Measurements from ENCODE around the gene ADGRE2.
A peak's percentile ranks its signal among the peaks of the same experiment; 100 is the strongest.

The ADGRE2 gene

DNA sequence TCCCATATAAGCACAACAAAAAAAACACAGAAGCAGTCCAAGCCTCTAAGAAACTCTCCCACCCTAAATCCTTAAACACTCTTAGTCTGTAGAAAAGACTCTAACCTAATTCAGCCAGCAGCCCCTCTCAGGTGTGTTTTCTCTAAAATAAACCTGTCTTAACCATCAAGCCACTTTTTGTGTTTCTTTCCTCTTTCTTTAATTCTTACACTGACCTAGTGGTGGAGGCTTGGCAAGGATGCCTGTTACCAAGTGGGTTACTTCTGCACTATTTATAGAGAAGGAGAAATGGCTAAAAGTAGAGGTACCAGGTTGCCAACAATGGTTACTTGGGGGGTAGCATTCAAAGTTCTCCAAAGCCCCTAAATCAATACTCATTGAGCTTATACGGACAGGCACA is 44.8 kb downstream of the ADGRE2 start:
- DNase-seq (ENCODE audit: low read depth) = no peak

DNA sequence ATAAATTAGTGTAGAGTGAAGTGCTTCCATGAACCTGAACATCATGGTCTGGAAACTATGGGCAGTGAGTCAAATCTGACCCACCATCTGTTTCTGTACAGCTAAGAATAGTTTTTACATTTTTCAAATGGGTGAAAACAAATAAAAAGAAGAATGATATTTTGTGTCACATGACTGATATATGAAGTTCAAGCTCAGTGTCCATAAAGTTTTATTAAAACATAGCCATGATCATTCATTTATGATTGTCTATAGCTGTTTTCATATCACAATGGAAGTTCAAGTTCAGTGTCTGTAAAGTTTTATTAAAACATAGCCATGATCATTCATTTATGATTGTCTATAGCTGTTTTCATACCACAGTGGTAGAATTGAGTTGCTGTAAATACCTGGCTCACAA is 45.9 kb downstream of the ADGRE2 start:
- no peak for DNase-seq (ENCODE audit: low read depth)

DNA sequence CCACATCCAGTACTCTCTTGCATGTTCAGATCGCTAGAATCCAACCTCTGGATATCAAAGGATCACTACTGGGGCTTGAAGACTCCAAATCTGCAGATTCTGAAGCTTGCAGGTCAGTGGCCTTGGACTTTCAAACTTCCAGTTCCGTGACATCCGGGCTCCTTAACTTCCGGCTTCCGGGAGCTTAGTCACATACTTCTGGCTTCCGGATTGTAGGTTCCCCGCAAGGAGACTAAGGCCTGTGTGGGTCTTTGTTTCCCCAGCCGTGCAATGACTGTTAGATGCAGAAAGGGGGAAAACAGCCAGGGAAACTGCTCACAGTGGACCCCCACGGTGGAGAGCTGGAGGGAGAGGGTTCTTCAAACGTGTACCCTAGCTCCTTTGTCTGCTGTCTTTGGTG is 47.2 kb downstream of the ADGRE2 start:
- DNase-seq (ENCODE audit: low read depth) = no peak

DNA sequence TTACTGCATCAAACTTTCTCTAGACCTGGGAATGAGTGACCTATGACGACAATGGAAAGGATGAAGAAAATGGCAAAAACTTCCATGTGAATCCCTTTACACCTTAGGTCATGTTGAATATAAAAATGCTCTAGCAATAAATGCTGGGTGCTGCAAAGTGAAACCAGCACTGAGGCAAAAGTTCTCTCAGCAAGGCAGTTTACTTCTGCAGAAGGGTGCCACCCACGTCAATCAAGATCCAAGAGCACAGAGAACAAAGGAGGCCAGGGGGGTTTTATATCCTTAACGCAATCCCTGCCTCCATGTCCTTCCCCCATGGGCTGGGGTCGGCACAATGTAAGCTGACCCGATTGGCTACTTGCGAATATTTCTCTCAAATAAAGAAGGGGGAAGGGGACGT is 49.8 kb downstream of the ADGRE2 start:
- DNase-seq (ENCODE audit: low read depth) = no peak

DNA sequence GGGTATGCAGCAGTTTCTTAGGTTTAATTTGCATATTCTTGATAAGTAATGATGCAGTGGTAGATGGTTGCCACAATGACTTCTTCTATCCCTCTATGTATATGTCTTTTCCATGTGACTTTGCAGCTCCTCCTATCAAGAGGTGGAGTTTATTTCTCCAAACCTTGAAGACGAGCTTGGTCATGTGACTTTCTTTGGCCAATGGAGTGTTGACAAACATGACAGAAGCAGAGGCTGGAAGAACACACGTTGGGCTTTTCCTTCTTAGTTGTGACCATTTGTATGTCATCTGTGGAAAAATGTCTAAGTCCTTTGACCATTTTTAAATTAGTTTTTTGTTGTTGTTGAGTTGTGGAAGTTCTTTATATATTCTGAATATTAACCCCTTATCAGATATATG is 56.2 kb downstream of the ADGRE2 start:
- no peak for DNase-seq (ENCODE audit: low read depth)

DNA sequence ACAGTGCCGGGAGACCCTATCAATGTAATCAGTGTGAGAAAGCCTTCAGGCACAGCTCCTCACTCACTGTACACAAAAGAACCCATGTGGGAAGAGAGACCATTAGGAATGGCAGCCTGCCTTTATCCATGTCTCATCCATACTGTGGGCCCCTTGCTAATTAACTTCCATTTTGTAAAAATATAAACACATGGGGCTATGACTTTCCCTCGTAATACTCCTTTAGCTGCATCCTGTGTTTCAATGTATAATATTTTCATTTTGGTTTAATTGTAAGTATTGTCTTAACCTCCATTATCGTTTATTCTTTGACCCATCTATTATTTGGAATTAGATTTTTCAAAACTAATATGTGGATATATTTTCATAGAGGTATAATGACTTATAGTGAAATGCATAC is 59.2 kb downstream of the ADGRE2 start:
- no peak for DNase-seq (ENCODE audit: low read depth)

DNA sequence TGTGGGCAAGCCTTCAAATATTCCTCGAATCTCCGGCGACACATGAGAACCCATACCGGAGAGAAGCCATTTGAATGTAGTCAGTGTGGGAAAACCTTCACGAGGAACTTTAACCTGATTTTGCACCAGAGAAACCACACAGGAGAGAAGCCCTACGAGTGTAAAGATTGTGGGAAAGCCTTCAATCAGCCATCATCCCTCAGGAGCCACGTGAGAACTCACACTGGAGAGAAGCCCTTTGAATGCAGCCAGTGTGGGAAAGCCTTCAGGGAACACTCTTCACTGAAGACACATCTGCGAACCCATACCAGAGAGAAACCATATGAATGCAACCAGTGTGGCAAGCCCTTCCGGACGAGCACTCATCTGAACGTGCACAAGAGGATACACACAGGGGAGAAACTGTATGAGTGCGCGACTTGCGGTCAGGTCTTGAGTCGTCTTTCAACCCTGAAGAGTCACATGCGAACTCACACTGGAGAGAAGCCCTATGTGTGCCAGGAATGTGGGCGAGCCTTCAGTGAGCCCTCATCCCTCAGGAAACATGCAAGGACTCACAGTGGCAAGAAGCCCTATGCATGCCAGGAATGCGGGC is 59.7 kb downstream of the ADGRE2 start:
- no peak for DNase-seq (ENCODE audit: low read depth)

DNA sequence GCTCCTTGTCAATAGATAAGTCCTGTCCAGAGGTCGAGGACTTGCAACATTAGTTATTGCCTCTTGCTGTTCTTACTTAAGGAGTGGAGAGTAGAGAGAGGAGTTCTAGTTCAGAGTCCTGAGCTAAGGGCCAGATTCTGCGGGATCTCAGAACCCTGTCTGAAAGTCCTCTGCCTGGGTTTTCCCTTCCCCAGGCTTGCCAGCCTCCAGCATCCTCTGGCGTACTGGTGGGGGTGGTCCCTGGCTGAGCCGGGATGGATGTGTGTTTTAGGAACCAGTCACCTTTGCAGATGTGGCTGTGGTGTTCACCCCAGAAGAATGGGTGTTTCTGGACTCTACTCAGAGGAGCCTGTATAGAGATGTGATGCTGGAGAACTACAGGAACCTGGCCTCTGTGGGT is 62.5 kb downstream of the ADGRE2 start:
- no peak for DNase-seq (ENCODE audit: low read depth)

DNA sequence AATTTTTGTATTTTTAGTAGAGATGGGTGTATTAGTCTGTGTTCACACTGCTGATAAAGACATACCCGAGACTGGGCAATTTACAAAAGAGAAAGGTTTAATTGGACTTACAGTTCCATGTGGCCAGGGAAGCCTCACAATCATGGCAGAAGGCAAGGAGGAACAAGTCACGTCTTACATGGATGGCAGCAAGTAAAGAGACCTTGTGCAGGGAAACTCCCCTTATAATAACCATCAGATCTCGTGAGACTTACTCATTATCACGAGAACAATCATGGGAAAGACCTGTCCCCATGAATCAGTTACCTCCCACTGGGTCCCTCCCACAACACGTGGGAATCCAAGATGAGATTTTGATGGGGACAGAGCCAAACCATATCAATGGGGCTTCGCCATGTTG is 73.9 kb downstream of the ADGRE2 start:
- no peak for DNase-seq (ENCODE audit: low read depth)

DNA sequence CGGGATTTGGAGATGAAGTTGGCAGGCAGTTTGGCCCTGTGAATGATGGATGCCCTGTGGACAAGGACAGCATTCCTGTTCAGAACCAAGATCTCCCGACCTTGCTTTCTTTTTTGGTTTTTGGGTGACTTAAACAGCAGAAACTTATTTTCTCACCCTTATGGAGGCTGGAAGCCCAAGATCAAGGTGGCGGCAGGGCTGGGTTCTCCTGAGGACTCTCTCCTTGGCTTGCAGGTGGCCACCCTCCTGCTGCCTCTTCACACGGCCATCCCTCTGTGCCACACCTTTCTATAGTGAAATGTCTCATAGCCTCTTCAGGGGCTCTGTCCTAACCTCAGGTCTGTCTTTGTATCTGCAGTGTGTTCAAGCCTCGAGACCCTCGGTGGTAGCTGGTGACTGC is 74.5 kb downstream of the ADGRE2 start:
- no peak for DNase-seq (ENCODE audit: low read depth)

DNA sequence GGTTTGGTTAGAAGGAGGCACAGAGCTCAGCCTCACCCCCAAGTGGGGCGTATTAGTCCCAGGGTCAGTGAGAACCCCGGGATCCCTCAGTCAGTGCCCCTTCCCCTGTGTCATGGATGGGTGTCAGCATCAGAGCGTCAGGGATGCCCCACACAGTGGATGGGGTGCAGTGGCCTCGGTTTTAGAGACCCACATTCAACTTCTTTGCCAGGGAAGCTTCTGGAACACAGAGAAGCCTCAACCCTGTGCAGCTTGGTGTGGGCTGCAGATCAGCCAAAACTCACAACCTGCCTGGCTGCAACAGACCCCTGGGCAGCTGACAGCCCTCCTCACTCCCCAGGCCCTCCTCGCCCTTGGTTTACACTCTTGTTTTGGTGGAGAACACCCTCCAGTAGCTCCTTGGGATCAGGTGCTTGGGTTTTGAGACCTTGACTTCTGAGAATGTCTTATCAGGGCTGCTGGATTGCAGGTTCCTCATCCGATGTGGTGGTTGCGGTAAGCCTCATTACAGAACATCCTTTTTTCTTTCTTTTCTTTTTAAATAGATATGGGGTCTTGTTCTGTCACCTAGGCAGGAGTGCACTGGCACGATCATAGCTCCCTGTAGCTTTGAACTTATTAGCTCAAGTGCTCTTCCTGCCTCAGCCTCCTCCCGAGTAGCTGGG is 77.5 kb downstream of the ADGRE2 start:
- no peak for DNase-seq (ENCODE audit: low read depth)

DNA sequence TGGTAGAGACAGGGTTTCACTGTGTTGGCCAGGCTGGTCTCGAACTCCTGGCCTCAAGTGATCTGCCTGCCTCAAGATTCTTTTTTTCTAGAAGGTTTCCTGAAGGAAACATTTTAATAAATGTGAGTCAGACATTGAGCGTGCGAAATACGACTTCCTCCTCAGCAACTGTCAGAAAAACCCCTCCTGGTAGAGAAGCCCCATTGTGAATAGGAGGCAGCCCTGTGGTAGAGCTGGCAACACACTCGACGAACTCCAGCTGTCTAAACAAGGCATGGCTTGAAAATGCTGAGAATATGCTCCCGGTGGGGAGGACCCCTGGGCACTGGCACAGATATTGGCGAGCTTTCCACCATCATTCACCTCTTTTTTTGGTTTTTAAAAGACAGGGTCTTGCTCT is 78.7 kb downstream of the ADGRE2 start:
- no peak for DNase-seq (ENCODE audit: low read depth)

DNA sequence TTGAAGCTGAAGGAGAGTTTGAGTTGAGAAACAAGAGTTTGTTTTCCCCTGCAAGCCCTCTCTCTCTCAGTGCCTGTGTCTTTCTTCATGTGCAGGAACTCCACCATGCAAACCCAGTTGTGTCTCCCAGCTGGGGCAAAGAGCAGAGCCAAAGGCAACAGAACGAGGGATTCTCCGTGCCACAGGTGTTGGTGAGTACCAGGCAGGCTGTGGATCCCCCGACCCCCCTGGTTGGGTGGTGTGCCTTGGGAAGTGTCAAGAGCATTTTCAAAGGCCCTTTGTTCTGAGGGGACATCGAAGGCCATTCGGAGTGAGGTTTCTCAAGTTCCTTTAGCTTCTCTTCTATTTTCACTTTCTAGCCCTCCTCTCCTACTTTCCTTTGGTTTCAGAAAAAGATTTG is 82.9 kb downstream of the ADGRE2 start:
- no peak for DNase-seq (ENCODE audit: low read depth)

DNA sequence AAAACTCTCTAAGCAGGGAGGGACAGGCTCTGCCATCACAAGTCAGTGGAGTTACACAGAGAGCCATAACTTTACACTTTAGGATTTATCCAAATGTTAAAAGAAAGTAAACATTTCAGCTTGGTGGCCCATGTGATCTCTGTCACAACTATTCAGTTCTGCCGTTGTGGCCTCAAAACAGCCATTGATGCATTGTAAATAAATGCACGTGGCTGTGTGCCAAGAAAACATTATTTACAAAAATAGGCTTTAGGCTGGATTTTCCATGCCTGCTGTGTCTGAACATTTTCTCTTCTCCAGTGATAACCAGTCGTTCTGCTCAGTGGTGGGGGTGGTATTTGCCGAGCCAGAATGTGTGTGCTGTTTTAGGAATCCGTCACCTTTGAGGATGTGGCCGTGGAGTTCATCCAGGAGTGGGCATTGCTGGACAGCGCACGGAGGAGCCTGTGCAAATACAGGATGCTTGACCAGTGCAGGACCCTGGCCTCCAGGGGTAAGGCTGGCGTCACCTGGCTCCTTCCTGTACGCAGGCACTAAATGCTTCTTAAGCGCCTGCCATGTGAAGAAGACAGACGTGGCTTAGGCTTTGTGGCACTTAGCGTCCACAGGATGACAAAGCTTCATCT is 83.6 kb downstream of the ADGRE2 start:
- no peak for DNase-seq (ENCODE audit: low read depth)

DNA sequence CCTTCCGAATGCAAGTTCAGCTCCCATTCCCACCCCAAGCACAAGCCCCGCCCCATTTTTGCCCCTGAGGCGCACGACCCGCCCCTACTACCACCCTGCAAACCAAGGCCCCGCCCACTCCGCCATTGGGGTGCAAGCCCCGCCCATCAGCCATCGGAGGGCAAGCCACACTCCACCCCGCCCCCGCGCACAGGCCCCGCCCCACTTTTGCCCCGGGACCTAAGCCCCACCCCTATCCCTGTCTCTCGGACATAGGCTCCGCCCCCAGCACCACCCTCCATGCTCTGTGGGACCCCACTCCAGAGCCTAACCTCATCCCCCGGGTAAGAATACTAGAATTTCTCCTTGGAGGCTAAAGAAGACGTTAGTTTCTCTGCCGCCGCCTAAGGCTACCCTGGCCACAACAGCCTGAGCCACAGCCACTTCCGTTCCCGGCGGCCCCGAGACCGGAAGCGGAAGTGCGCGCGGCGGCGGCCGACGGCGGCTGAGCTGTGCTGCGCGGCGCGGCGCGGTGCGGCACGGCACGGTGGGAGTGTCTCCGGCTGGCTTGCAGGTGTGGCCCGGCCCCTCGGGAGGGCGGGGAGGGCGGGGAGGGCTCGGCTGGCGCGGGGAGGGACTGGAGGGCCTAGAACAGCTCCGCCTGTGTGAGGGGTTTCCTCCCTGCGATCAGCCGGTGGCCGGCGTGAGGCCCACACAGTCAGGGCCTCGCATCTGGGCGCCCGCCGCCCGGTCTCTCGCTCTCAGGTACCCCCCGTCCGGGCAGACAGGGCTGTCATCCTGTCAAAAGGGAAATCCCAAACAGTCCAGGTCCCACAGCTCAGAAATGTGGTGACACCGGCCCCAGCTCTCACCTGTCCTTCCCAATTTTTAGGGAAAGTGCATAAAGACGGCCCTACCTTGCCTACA is 88.5 kb downstream of the ADGRE2 start, which contains the start of gene ZNF333:
Gene ZNF333 (plus strand): TSS at position 451 of the 906 bp plus-strand sequence. CDS start 3,444 bp downstream, outside the sequence.
- DNase-seq (ENCODE audit: low read depth) = peak; percentile 98

DNA sequence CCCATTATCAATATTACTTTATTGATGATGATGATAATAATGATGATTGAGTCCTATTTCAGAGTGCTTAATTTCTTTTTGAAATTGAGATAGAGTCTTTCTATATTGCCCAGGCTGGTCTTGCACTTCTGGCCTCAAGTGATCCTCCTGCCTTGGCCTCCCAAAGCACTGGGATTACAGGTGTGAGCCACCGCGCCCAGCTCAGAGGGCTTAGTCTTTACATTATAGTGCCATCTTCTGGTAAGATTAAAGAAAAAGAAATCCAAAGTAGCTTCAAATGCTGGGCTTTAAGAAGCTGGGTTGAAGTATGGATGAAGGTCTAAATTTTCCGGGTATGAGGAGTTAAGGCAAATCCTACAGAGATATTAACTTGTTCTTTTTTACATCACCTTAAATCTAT is 91.9 kb downstream of the ADGRE2 start:
- peak; percentile 3 for DNase-seq (ENCODE audit: low read depth)

DNA sequence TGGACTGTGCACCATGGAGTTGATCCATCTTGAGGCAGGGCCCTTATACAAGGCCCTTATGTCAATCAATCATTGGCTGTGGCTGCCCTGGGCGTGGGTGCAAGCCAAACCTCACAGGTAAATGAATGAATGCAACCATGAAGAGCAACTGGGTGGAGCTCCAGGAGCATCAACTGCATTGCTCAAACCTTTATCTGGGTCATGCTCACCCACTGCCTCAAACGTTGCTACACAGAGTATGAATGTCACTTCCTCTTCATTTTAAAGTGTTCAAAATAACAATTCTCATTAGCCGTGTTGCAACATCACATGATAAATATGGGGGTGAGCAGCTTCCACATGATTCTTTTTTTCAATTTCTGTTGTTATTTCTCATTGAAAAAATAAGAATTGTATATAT is 94.9 kb downstream of the ADGRE2 start:
- no peak for DNase-seq (ENCODE audit: low read depth)

Measured in stimulated activated CD4-positive, alpha-beta T cell treated with anti-CD3 and anti-CD28 coated beads, Interleukin-2, amount 100 ng/mL, for 4 hours (primary cell).